ENCODE results near the gene FIG4. TPM values are rescaled to one million over a fixed set of nuclear protein-coding genes. Genes with fewer than 3 reads are reported as not detected.

Gene FIG4
- total RNA-seq, 1 donor from 2014 or later, result 13.5 TPM

DNA sequence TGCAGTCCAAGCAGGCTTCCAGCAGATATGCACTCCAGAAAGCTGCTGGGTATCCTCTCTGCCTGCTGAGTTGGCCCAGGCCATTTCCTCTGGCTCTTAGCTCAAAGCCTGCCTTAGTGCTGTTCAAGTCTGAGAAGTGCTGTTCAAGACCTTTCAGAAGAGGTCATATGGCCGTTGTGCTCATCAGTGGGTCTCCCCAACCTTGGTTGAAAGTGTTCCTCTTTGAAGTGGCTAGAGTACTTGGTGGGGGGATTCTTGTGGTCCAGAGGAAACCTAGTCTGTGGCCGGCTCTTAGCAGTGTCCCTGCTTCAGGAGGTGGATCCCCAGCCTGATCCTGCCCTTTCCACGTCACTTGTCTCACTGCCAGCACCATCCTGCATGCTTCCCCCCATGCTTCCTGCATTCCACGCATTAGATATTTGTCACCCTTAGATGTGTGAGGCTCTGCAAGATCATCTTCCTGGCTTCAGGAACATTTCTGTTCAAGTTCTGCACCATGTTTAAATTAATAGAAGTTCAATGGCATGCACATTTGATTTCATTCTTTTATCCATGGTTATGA lies 105.0 kb downstream of the FIG4 start:
- no peak overlapping the region for H3K27ac Mint-ChIP-seq (ENCODE audit: unreplicated experiment)
- TF ChIP-seq, protein P1, sequence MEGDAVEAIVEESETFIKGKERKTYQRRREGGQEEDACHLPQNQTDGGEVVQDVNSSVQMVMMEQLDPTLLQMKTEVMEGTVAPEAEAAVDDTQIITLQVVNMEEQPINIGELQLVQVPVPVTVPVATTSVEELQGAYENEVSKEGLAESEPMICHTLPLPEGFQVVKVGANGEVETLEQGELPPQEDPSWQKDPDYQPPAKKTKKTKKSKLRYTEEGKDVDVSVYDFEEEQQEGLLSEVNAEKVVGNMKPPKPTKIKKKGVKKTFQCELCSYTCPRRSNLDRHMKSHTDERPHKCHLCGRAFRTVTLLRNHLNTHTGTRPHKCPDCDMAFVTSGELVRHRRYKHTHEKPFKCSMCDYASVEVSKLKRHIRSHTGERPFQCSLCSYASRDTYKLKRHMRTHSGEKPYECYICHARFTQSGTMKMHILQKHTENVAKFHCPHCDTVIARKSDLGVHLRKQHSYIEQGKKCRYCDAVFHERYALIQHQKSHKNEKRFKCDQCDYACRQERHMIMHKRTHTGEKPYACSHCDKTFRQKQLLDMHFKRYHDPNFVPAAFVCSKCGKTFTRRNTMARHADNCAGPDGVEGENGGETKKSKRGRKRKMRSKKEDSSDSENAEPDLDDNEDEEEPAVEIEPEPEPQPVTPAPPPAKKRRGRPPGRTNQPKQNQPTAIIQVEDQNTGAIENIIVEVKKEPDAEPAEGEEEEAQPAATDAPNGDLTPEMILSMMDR (IDR thresholded peaks at IDR 0.05), result no peak
- H3K36me3 Mint-ChIP-seq (ENCODE audit: unreplicated experiment), result peaks cover 4% of the 10 kb centered on the region
- no peaks in the 10 kb centered on the region for H3K27me3 Mint-ChIP-seq (ENCODE audit: unreplicated experiment)
- no peak overlapping the region for H3K4me3 Mint-ChIP-seq (ENCODE audit: unreplicated experiment)
- no peak for DNase-seq (ENCODE audit: extremely low spot score, unreplicated experiment)
- no peaks in the 10 kb centered on the region for H3K9me3 Mint-ChIP-seq (ENCODE audit: unreplicated experiment)
- peaks cover 25% of the 10 kb centered on the region for H3K4me1 Mint-ChIP-seq (ENCODE audit: unreplicated experiment)

GRCh38 chr6:109799129-109799528 lies 108.0 kb downstream of the FIG4 start:
- Mint-ChIP-seq H3K9me3 (ENCODE audit: unreplicated experiment) (no peaks in the 10 kb centered on the region), H3K27me3 (ENCODE audit: unreplicated experiment) (no peaks in the 10 kb centered on the region), H3K27ac (ENCODE audit: unreplicated experiment) (no peak overlapping the region), H3K4me3 (ENCODE audit: unreplicated experiment) (no peak overlapping the region), H3K4me1 (ENCODE audit: unreplicated experiment) (peaks cover 6% of the 10 kb centered on the region), H3K36me3 (ENCODE audit: unreplicated experiment) (peaks cover 3% of the 10 kb centered on the region)
- TF ChIP-seq, protein P1 (IDR thresholded peaks at IDR 0.05), result no peak
- no peak for DNase-seq (ENCODE audit: extremely low spot score, unreplicated experiment)

DNA sequence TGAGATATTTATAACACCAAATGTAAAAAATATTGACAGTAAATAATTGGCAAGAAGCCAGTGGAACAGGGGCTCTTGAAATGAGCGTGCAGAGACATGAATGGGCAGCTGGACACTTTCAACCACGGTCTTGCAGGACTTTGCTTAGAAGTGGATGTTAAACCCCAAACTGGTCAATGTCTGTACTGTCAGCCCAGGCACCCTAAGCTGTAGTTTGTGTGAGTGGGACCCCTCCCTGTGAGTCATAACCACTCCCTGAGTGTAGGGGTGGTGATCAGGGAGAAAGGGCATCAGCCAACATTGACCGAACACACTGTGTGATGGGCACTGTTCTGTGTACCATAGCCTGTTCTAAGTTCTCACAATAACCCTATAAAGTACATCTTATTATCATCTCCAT lies 108.6 kb downstream of the FIG4 start:
- no peak for DNase-seq (ENCODE audit: extremely low spot score, unreplicated experiment)
- Mint-ChIP-seq H3K4me1 (ENCODE audit: unreplicated experiment) (peaks cover 2% of the 10 kb centered on the region), H3K27me3 (ENCODE audit: unreplicated experiment) (no peaks in the 10 kb centered on the region), H3K4me3 (ENCODE audit: unreplicated experiment) (no peak overlapping the region), H3K27ac (ENCODE audit: unreplicated experiment) (no peak overlapping the region), H3K9me3 (ENCODE audit: unreplicated experiment) (no peaks in the 10 kb centered on the region), H3K36me3 (ENCODE audit: unreplicated experiment) (peaks cover 3% of the 10 kb centered on the region)
- TF ChIP-seq, protein P1 (IDR thresholded peaks at IDR 0.05), result no peak

DNA sequence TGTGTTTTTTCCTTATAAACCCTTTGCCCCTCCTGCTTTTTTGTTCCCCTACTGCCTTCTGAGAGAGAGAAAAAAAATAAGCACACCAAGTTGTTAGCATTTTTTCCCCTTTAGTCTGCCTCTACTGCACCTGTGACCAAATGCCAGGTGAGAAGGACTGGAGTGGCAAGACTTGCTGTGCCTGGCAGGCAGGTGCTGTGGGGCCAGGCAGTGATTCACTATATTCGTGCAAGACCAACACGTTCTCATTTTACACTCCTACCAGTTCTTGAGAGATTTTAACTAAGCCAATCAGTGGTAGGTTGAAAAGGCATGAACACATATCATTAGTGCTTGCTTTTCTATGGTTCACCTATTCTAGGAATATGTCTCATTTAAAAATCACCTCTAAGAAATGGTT lies 109.7 kb downstream of the FIG4 start:
- Mint-ChIP-seq H3K36me3 (ENCODE audit: unreplicated experiment) (peaks cover 3% of the 10 kb centered on the region), H3K4me3 (ENCODE audit: unreplicated experiment) (no peak overlapping the region), H3K4me1 (ENCODE audit: unreplicated experiment) (no peaks in the 10 kb centered on the region), H3K27ac (ENCODE audit: unreplicated experiment) (no peak overlapping the region), H3K9me3 (ENCODE audit: unreplicated experiment) (no peaks in the 10 kb centered on the region), H3K27me3 (ENCODE audit: unreplicated experiment) (no peaks in the 10 kb centered on the region)
- DNase-seq (ENCODE audit: extremely low spot score, unreplicated experiment), result no peak
- TF ChIP-seq, protein P1 (IDR thresholded peaks at IDR 0.05), result no peak

- Mint-ChIP-seq H3K27me3 (ENCODE audit: unreplicated experiment) (no peaks in the 10 kb centered on the region), H3K4me3 (ENCODE audit: unreplicated experiment) (no peak overlapping the region), H3K4me1 (ENCODE audit: unreplicated experiment) (no peaks in the 10 kb centered on the region), H3K27ac (ENCODE audit: unreplicated experiment) (no peak overlapping the region), H3K9me3 (ENCODE audit: unreplicated experiment) (no peaks in the 10 kb centered on the region), H3K36me3 (ENCODE audit: unreplicated experiment) (peaks cover 3% of the 10 kb centered on the region)
- TF ChIP-seq, protein P1 (IDR thresholded peaks at IDR 0.05), result no peak
- DNase-seq (ENCODE audit: extremely low spot score, unreplicated experiment), result no peak
Measured at GRCh38 chr6:109801794-109802193, 110.7 kb downstream of the FIG4 start.
